Natural killer cell (primary cell): ENCODE results near the gene PRCD. TPM values are rescaled to one million over a fixed set of nuclear protein-coding genes. Genes with fewer than 3 reads are reported as not detected.

Experiments used
- ATAC-seq, 3 donors: fragments of 150-1000 bp in 2 of 3; fragments of 200-7000 bp in 1 of 3; cut with Tn5 transposase; 1 replicate in 1 of 3; 2 replicates in 2 of 3; pipeline ENCODE4 v1.10.0; 2021; ENCODE audit warnings: mild to moderate bottlenecking in 2 of 3, moderate library complexity in 2 of 3
- DNase-seq, 2 donors: peaks; one replicate each; pipeline versions ENCODE4 v3.0.0 to v3.0.0-alpha.2; 2013 to 2021; ENCODE audit warnings: mixed read lengths in 1 of 2
- H3K27ac ChIP-seq: one replicate; pipeline ENCODE4 v1.5.1; 2013; ENCODE audit warnings: mild to moderate bottlenecking, low read length
- H3K27me3 ChIP-seq: one replicate; pipeline ENCODE4 v1.6.1; 2013; ENCODE audit warnings: low read length; ENCODE audit not compliant: control insufficient read depth, insufficient read depth
- H3K36me3 ChIP-seq: one replicate; pipeline ENCODE4 v1.6.1; 2013; ENCODE audit warnings: low read length; ENCODE audit not compliant: control insufficient read depth, insufficient read depth
- H3K4me1 ChIP-seq: one replicate; pipeline ENCODE4 v1.6.1; 2013; ENCODE audit warnings: low read length; ENCODE audit not compliant: control insufficient read depth, insufficient read depth
- H3K4me3 ChIP-seq: one replicate; pipeline ENCODE4 v1.5.1; 2013; ENCODE audit warnings: low read length
- H3K9me3 ChIP-seq: one replicate; pipeline ENCODE4 v1.6.1; 2013; ENCODE audit warnings: low read length; ENCODE audit not compliant: control insufficient read depth, insufficient read depth
- H3K27ac Mint-ChIP-seq, 2 donors: one replicate each; pipeline ENCODE4 v1.8.0; 2022; ENCODE audit warnings: mild to moderate bottlenecking in 2 of 2, mixed read lengths in 2 of 2, moderate library complexity in 1 of 2
- H3K27me3 Mint-ChIP-seq, 2 donors: one replicate each; pipeline ENCODE4 v1.8.0; 2022; ENCODE audit warnings: low read depth in 2 of 2, mixed read lengths in 2 of 2
- H3K36me3 Mint-ChIP-seq: one replicate; pipeline ENCODE4 v1.8.0; 2022; ENCODE audit warnings: mixed read lengths
- H3K4me1 Mint-ChIP-seq, 2 donors: one replicate each; pipeline ENCODE4 v1.8.0; 2022; ENCODE audit warnings: mixed read lengths in 2 of 2
- H3K4me3 Mint-ChIP-seq: one replicate; pipeline ENCODE4 v1.8.0; 2022; ENCODE audit warnings: mild to moderate bottlenecking, moderate library complexity, mixed read lengths
- H3K9me3 Mint-ChIP-seq, 2 donors: one replicate each; pipeline ENCODE4 v1.8.0; 2022; ENCODE audit warnings: mixed read lengths in 2 of 2
- CTCF ChIP-seq: fragments of 200-600 bp; IDR thresholded peaks from one replicate; pipeline ENCODE4 v1.8.0; 2022; ENCODE audit warnings: antibody characterized with exemption
- WGBS: methylation state at CpG from one replicate; pipeline ENCODE4 v1.1.7; 2013; ENCODE audit warnings: missing lambda C conversion rate; ENCODE audit not compliant: insufficient coverage; 5-methylcytosine and 5-hydroxymethylcytosine counted together
- intact Hi-C: fragments of 100-400 bp; cut with micrococcal nuclease; formaldehyde crosslinking; loops from one replicate; pipeline ENCODE4 v1.14.2; 2022
- total RNA-seq, 4 donors: library from RNA; stranded (reverse); fragments of 120-200 nt in 1 of 4; gene quantifications; one replicate each; pipeline versions ENCODE4 v1.2.3 to v1.2.4, GENCODE V29; 2013 to 2022

Gene PRCD
- total RNA-seq, 3 donors from 2014 or later (not counting 1 experiment from before 2014, with no cell fraction given), result 0.77 to 1.1 (median 0.82) TPM

- Mint-ChIP-seq H3K4me3 (peak overlapping the region; percentile 65), H3K9me3 (no peaks in the 10 kb centered on the region), H3K27ac (peak overlapping the region; percentile 96 to 97), H3K36me3 (no peaks in the 10 kb centered on the region), H3K4me1 (peaks cover 85 to 98% of the 10 kb centered on the region in 2 donors), H3K27me3 (no peaks in the 10 kb centered on the region)
- WGBS, result 90% methylated on average over 16 of the region's 16 CpGs
- Histone ChIP-seq H3K4me3 (no peak overlapping the region), H3K27me3 (no peaks in the 10 kb centered on the region), H3K27ac (peak overlapping the region; percentile 56), H3K4me1 (peaks cover 100% of the 10 kb centered on the region), H3K36me3 (peaks cover 8% of the 10 kb centered on the region), H3K9me3 (no peaks in the 10 kb centered on the region)
- TF ChIP-seq CTCF, result no peak
- DNase-seq, result no peak
- no peak for ATAC-seq
- intact Hi-C loops, result no loop called here
Measured at GRCh38 chr17:76495663-76496400, 44.0 kb upstream of the PRCD start.

GRCh38 chr17:76496464-76496863 lies 43.4 kb upstream of the PRCD start:
- Mint-ChIP-seq H3K9me3 (no peaks in the 10 kb centered on the region), H3K4me3 (peak overlapping the region; percentile 65)

GRCh38 chr17:76497699-76497978 lies 42.2 kb upstream of the PRCD start:
- WGBS, result 91% methylated on average over 2 of the region's 2 CpGs

More at GRCh38 chr17:76496464-76496863, 43.4 kb upstream of the PRCD start:
- H3K27ac ChIP-seq, result peak overlapping the region; percentile 56
- no peaks in the 10 kb centered on the region for H3K27me3 Mint-ChIP-seq
- TF ChIP-seq CTCF, result no peak
- intact Hi-C loops, result no loop called here
- peaks cover 95% of the 10 kb centered on the region for H3K4me1 ChIP-seq
- no peak overlapping the region for H3K4me3 ChIP-seq
- no peaks in the 10 kb centered on the region for H3K36me3 Mint-ChIP-seq
- DNase-seq (no peak), ATAC-seq (no peak)
- H3K9me3 ChIP-seq, result no peaks in the 10 kb centered on the region
- WGBS, result 73% methylated on average over 6 of the region's 6 CpGs
- H3K27me3 ChIP-seq, result no peaks in the 10 kb centered on the region
- H3K36me3 ChIP-seq, result peaks cover 8% of the 10 kb centered on the region
- peak overlapping the region; percentile 96 to 97 for H3K27ac Mint-ChIP-seq
- H3K4me1 Mint-ChIP-seq, result peaks cover 80 to 94% of the 10 kb centered on the region in 2 donors

More at GRCh38 chr17:76497699-76497978, 42.2 kb upstream of the PRCD start:
- Mint-ChIP-seq H3K27ac (peak overlapping the region; percentile 96 to 97), H3K4me1 (peaks cover 75 to 94% of the 10 kb centered on the region in 2 donors), H3K27me3 (no peaks in the 10 kb centered on the region), H3K4me3 (peak overlapping the region; percentile 65), H3K9me3 (no peaks in the 10 kb centered on the region), H3K36me3 (no peaks in the 10 kb centered on the region)
- DNase-seq, result no peak
- ATAC-seq, result no peak
- no peaks in the 10 kb centered on the region for H3K27me3 ChIP-seq
- H3K36me3 ChIP-seq, result peaks cover 8% of the 10 kb centered on the region
- no peaks in the 10 kb centered on the region for H3K9me3 ChIP-seq
- no peak for TF ChIP-seq CTCF
- peak overlapping the region; percentile 78 for H3K27ac ChIP-seq
- H3K4me3 ChIP-seq, result no peak overlapping the region
- intact Hi-C loops, result no loop called here
- H3K4me1 ChIP-seq, result peaks cover 94% of the 10 kb centered on the region
